Measurements from ENCODE around the gene DPM3. TPM values are rescaled to one million over a fixed set of nuclear protein-coding genes. Genes with fewer than 3 reads are reported as not detected.
"Not testable (repeated sequence)": the region's sequence is repeated elsewhere in the genome, so short reads cannot be mapped to it uniquely, and the experiment has no call there.

The DPM3 gene
- 28.6 and 77.8 TPM in 2 replicates for total RNA-seq

DNA sequence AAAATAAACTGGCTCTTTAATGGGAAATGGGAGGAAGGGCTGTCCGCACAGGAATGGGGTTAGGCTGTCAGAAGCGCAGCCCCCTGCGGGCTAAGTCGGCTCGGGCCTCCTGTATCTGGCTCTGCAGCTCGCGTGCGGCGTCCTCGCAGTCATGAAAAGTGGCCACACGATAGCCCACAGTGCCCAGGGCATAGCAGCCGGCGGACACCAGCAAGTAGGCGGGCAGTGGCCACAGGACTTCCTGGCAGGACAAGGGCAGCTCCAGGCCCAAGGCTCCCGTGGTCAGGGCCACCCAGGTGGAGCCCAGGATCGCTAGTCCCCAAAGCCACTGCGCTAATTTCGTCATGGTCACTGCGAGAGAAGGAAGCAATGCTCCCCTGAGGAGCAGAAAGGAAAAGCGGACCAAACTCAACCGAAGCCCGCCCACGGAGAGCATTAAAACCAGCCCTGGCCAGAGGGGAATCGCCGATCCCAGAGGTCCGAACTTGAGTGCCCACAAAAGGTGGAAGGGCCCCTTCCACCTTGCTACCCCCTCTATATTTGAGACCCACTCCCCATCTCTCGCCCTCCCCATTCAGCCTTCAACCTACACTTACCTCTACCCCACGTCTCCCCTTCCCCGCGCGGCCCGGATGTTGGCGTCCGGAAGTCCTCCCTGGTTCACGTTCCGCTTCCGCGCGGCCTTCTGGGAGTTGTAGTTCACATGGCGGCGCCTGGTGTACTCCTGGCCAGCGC, at the start of gene DPM3:
DPM3 (minus strand) TSS at position 637 of the 735 bp plus-strand sequence; CDS start at position 346, 291 bp downstream.
- DNase-seq (ENCODE audit: low read depth), result no peak
- TF ChIP-seq, protein P1, sequence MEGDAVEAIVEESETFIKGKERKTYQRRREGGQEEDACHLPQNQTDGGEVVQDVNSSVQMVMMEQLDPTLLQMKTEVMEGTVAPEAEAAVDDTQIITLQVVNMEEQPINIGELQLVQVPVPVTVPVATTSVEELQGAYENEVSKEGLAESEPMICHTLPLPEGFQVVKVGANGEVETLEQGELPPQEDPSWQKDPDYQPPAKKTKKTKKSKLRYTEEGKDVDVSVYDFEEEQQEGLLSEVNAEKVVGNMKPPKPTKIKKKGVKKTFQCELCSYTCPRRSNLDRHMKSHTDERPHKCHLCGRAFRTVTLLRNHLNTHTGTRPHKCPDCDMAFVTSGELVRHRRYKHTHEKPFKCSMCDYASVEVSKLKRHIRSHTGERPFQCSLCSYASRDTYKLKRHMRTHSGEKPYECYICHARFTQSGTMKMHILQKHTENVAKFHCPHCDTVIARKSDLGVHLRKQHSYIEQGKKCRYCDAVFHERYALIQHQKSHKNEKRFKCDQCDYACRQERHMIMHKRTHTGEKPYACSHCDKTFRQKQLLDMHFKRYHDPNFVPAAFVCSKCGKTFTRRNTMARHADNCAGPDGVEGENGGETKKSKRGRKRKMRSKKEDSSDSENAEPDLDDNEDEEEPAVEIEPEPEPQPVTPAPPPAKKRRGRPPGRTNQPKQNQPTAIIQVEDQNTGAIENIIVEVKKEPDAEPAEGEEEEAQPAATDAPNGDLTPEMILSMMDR (conservative IDR thresholded peaks at IDR 0.05; ENCODE audit: low read depth, low read length), result no peak
- peak within 1 kb of the TSS; percentile 91 for H3K4me3 ChIP-seq (ENCODE audit: low read depth, low read length)

GRCh38 chr1:155189926-155190325, 49.6 kb upstream of the DPM3 start:
- not testable (repeated sequence) for DNase-seq (ENCODE audit: low read depth); H3K4me3 ChIP-seq (ENCODE audit: low read depth, low read length)

GRCh38 chr1:155188268-155188667, 47.9 kb upstream of the DPM3 start:
- DNase-seq (ENCODE audit: low read depth), result no peak
- TF ChIP-seq, protein P1 (conservative IDR thresholded peaks at IDR 0.05; ENCODE audit: low read depth, low read length), result no peak
- H3K4me3 ChIP-seq (ENCODE audit: low read depth, low read length), result no peak overlapping the region

DNA sequence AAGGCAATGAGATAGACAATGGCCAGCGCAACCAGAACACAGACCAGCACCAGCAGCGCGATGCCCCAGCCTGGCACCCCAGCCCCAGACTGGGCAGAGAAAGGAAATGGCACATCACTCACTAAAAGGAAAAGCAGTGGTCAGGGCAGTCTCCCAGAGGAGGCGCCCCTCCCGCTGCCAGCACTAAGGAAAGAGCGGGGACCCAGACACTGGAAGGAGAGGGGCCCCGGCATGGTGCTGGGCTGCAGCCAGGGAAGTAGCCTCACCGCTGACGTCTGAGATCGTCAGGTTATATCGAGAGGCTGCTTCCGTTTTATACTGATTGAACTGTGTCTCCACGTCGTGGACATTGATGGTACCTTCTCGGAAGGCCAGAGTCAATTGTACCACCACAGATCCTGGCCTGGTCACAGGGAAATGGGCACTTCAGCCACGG, 47.1 kb upstream of the DPM3 start:
- TF ChIP-seq, protein P1 (conservative IDR thresholded peaks at IDR 0.05; ENCODE audit: low read depth, low read length), result no peak

GRCh38 chr1:155186794-155187455, 46.6 kb upstream of the DPM3 start:
- no peak overlapping the region for H3K4me3 ChIP-seq (ENCODE audit: low read depth, low read length)
- TF ChIP-seq, protein P1 (conservative IDR thresholded peaks at IDR 0.05; ENCODE audit: low read depth, low read length), result no peak
- no peak for DNase-seq (ENCODE audit: low read depth)

More for the DNA sequence above, 47.1 kb upstream of the DPM3 start:
- no peak overlapping the region for H3K4me3 ChIP-seq (ENCODE audit: low read depth, low read length)
- DNase-seq (ENCODE audit: low read depth), result no peak

DNA sequence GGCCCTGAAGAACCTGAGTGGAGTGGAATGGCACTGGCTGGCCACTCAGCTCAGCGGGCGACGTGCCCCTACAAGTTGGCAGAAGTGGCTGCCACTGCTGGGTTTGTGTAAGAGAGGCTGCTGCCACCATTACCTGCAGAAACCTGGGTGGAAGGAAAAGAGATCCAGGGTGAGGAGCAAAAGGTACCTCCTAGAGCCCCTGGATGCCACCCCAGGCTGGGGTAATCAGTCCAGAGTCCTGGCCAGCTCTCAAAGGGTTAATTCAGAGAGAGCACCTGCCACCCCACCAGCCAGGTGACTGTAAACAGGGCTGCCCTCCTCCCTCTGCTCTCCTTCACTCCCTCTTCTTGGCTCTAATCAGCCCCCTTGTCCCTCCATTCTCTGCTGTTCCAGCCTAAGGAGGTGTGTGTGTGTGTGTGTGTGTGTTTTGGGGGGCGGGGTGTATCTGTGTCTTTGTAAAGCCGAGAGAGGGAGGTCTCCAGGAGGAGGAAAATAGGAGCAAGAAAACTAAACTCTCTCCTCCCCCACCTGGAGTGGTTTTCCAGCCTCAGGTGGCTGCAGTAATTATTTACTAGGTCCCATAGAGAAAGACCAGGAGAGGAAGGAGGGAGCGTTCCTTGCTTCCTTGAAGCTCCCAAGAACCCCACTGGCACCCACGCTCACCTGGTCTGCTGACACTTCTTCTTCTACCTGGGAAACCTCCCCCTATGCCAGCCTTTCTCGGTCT, 45.9 kb upstream of the DPM3 start:
- H3K4me3 ChIP-seq (ENCODE audit: low read depth, low read length), result no peak overlapping the region
- TF ChIP-seq, protein P1 (conservative IDR thresholded peaks at IDR 0.05; ENCODE audit: low read depth, low read length), result no peak
- no peak for DNase-seq (ENCODE audit: low read depth)

DNA sequence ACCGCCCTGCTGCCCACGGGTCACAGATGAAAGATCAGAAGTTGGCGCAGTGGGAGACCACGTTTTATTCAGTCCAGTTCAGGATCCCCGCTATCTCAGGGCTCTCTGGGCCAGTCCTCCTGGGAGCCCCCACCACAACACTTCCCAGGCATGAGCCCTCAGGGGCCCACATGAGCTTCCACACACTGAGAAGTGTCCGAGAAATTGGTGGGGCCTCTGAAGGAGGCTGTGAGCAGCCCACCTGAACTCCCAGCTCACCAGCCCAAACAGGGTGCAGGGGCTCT, 45.4 kb upstream of the DPM3 start:
- H3K4me3 ChIP-seq (ENCODE audit: low read depth, low read length), result no peak overlapping the region
- no peak for DNase-seq (ENCODE audit: low read depth)
- TF ChIP-seq, protein P1 (conservative IDR thresholded peaks at IDR 0.05; ENCODE audit: low read depth, low read length), result no peak

All from epithelial cell of proximal tubule (primary cell).